AG10803 (cell line): ENCODE measurements around the gene SPINT1.
A peak's percentile ranks its signal among the peaks of the same experiment; 100 is the strongest.

Experiments used
- DNase-seq: peaks from one replicate; pipeline ENCODE4 v3.0.0; 2010; ENCODE audit warnings: low read depth
- H3K4me3 ChIP-seq: 2 replicates; pipeline ENCODE4 v1.5.1; 2011; ENCODE audit warnings: mild to moderate bottlenecking, low read length, control low read depth
- TF ChIP-seq, protein P1 (sequence below): conservative IDR thresholded peaks from 2 replicates; pipeline ENCODE4 v1.5.1; 2011; ENCODE audit warnings: mild to moderate bottlenecking, low read length, control low read depth, inconsistent platforms

SPINT1 gene

DNA sequence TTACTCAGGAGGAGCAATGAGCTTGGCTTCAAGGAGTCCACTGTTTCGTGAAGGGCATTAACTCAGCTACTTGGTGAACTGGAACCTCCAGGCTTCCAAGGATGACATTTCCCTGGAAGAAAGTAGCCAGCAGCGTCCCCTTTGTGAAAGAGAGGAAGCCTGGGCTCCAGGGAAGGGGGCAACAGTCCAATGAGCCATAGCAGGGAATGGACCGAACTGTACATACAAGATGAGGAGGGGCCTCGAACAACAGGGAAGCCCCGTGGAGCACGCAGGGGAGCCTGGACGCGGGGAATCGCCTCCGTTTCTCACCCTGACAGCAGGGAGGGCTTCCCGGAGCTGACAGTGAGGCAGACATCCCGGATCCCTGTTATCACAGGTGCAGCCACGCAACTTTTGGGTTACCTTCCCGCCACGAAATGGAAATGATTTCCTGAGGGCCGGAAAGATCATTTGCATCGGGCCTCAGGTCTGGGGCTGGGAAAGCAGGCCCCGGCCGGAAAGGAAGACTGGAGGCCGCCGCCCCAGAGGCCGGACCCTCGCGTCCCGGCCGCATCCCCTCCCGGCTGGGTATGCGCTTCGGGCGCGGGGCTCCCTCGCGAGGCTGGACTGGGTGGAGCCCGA lies 475 bp upstream of the SPINT1 start:
- TF ChIP-seq, protein P1, sequence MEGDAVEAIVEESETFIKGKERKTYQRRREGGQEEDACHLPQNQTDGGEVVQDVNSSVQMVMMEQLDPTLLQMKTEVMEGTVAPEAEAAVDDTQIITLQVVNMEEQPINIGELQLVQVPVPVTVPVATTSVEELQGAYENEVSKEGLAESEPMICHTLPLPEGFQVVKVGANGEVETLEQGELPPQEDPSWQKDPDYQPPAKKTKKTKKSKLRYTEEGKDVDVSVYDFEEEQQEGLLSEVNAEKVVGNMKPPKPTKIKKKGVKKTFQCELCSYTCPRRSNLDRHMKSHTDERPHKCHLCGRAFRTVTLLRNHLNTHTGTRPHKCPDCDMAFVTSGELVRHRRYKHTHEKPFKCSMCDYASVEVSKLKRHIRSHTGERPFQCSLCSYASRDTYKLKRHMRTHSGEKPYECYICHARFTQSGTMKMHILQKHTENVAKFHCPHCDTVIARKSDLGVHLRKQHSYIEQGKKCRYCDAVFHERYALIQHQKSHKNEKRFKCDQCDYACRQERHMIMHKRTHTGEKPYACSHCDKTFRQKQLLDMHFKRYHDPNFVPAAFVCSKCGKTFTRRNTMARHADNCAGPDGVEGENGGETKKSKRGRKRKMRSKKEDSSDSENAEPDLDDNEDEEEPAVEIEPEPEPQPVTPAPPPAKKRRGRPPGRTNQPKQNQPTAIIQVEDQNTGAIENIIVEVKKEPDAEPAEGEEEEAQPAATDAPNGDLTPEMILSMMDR, result no peak
- no peak overlapping the region for H3K4me3 ChIP-seq
- DNase-seq, result no peak

DNA sequence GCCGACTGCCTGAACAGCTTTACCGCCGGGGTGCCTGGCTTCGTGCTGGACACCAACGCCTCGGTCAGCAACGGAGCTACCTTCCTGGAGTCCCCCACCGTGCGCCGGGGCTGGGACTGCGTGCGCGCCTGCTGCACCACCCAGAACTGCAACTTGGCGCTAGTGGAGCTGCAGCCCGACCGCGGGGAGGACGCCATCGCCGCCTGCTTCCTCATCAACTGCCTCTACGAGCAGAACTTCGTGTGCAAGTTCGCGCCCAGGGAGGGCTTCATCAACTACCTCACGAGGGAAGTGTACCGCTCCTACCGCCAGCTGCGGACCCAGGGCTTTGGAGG lies 815 bp downstream of the SPINT1 start:
- DNase-seq, result no peak
- TF ChIP-seq, protein P1, result no peak
- H3K4me3 ChIP-seq, result peak overlapping the region; percentile 26; the same call in 1 of the 2 replicates

DNA sequence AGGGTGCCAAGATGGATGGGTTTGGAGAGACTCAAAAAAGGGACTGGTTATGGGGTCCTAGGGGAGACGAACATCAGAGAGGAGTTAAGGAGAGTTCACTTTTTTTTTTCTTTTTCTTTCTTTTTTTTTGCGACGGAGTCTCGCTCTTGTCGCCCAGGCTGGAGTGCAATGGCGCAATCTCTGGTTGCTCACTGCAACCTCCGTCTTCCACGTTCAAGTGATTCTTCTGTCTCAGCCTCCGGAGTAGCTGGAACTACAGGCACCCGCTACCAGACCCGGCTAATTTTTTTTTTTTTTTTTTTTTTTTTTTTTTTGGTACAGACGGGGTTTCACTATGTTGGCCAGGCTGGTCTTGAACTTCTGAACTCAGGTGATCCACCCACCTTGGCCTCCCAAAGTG lies 1.2 kb downstream of the SPINT1 start:
- no peak for DNase-seq
- no peak overlapping the region; the same call in 1 of the 2 replicates for H3K4me3 ChIP-seq
- TF ChIP-seq, protein P1, result no peak

DNA sequence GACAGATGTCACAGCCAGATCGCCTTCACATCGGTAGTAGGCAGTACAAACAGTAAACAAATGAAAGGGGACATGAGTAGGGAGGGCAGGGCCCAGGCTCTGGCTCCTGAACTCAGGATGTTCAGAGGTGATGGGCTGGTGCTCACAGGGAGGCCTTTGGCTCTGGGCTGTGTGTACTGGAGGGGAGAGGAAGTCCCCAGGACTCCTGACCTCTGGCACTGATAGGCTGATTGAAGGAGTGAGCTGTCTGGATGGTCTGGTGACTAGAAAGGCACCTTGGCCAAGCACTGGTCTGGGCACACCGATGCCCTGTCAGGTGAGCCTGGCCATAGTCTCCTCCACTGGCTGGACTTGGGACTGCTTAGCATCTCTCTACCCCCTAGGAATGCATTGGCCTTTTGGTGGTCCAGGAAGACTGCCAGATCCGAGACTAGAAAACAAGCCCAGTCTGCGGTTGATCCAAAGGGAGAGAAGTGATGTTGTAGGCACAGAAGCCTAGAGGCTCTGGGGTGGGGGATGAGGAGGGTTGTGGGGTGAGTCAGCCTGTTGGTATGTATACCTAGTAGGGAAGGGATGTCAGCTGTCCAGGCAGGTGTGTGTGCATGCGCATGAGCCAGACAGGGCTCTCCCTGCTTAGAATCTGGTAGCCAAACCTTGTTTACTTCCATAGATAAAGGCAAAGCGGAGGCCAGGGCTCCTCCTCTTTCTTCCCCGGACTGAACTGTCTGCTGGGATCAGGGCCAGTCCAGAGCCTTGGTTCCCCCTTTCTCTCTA lies 1.9 kb downstream of the SPINT1 start:
- H3K4me3 ChIP-seq, result no peak overlapping the region
- TF ChIP-seq, protein P1, result no peak
- DNase-seq, result no peak

DNA sequence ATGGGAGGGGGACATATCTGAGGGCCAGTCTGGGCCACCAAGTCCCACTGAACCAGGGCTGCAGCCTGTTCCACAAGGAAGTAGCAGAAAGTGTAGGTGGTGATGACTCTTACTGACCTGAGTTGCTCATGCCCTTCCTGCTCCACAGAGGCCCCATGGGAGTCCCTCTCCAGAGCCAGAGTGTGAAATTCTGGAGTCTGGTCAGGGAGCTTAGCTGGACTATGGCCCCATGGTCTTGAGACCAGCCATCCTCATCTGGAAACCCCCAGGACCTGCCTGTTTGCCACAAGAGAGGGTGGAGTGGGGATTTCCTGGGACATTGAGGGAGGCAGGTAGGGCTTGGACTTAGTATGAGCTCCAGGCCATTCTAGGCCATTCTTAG lies 3.0 kb downstream of the SPINT1 start:
- TF ChIP-seq, protein P1, result no peak
- no peak overlapping the region for H3K4me3 ChIP-seq
- no peak for DNase-seq

DNA sequence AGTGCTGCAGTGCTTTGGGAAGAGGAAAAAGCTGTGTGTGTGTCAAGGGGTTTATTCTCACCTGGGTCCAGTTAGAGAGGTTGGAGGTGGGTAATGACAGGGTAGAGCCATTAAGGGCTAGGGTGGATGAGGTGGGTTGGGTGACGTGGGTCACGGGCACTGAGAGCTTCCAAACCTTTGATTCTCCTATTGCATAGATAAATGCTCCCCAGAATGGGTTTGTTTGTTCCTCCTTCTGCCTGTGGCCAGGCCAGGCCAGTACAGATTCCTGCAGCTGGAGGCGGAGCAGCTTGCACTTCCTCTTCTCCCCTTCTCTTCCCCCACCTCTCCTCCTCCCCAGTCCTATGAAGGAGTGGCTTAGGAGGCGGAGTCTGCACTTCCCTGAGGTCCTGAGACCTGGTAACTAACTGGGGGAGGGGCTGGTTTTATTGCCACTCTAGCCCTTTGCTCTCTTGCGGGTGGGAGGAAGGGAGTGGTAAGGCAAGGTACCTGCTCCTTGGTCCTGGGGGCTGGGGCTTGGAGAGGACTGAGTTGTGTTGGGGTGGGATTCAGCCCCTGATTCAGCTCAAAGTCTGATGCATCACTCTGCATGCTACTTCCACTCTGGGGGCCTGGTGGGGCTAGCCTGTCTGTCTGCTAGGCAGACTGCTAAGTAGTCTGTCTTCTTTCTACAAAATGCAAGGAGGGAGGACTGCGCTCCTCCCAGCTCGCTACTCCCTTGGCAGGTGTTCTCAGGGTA lies 3.5 kb downstream of the SPINT1 start:
- H3K4me3 ChIP-seq, result no peak overlapping the region
- TF ChIP-seq, protein P1, result no peak
- DNase-seq, result no peak
